CD4-positive, alpha-beta T cell treated with Interleukin-17A for 4 hours (primary cell): ENCODE data around the gene WFDC11.
"Not testable (repeated sequence)": the region's sequence is repeated elsewhere in the genome, so short reads cannot be mapped to it uniquely, and the experiment has no call there.

ENCODE experiments used
- DNase-seq: peaks from one replicate; pipeline ENCODE4 v3.0.0-alpha.2; 2020; ENCODE audit warnings: mixed read lengths

The WFDC11 gene

GRCh38 chr20:45670139-45670538 lies at the start of gene WFDC11:
WFDC11 (minus strand) TSS chr20:45670239; CDS start chr20:45650600, 19,639 bp downstream.
- no peak for DNase-seq

DNA sequence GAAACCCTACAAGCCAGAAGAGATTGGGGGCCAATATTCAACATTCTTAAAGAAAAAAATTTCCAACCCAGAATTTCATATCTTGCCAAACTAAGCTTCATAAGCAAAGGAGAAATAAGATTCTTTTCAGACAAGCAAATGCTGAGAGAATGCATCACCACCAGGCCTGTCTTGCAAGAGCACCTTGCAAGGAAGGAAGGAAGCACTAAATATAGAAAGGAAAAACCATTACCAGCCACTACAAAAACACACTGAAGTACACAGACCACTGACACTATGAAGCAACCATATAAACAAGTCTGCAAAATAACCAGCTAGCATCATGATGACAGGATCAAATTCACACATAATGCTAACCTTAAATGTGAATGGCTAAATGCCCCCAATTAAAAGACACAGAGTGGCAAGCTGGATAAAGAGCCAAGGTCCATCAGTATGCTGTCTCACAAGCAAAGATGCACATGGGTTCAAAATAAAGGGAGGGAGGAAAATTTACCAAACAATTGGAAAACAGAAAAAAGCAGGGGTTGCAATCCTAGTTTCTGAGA lies 46.2 kb upstream of the WFDC11 start:
- not testable (repeated sequence) for DNase-seq

DNA sequence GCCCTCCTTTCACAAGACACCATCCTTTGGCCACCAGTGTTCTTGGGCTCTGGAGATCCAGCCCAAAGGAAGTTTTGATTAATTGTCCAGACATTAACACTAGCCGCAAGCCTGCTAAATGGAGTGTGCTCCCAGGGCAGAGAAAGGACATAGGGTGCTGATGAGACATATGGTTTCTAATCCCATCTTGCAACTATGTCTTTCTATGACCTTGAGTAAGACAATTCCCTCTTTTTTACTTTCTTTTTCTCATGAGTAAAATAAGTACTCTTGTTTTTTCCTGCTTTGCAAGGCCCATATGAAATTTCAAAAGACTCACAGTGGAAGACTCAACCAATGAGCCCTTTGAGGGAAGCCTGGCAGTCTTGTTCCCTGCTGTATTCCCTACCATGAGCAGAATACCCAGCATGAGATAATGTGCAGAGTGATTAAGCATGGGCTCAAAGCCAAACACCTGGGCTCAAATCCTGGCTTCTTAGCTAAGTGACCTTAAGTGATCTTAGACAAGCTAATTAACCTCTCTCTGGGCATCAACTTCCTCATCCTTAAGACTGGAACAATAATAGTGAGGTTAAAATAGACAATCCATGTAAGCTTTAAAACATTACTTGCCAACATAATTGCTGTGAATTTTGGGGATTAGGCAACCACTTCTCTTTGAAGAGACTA lies 35.1 kb upstream of the WFDC11 start, which contains the start of gene WFDC10B:
WFDC10B (minus strand) TSS at position 51 of the 669 bp plus-strand sequence. CDS start 19,027 bp downstream, outside the sequence.
- DNase-seq, result no peak

DNA sequence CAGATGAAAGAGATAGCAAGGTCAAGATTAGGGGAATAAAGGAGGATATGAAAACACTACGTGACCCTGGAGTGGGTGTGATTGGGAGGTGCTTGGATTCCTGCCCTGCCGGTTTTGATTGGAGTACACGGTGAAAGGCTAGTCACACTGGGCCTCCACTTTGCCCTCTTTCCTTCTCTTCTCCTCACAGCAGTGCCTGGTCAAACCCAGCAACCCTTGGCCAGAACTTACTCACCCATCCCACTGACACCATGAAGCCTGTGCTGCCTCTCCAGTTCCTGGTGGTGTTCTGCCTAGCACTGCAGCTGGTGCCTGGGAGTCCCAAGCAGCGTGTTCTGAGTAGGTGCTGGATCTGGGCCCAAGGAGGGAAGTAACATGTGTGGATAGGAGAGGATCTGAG lies 31.8 kb upstream of the WFDC11 start, which contains the start of gene WFDC13:
WFDC13 (plus strand) TSS at position 166 of the 400 bp plus-strand sequence; CDS start at position 252, 86 bp downstream.
- DNase-seq, result no peak

DNA sequence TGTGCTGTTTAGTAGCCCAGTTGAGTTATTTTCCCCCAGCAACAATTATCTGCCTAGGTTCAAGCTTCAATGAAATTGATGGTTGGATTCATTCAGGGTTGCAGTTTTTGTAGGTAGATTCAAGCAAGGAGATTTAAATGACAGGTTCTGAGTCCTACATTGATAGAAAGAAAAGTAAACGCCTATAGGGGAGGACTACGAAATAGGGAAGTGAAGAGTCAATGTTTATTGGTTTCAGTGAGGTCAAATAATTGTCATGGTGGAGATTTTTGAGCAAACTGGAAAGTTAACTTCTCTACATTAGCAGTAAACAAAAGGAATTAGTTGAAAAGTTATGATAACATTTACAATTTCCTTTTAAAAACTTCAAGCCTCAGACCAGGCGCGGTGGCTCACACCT lies 31.1 kb upstream of the WFDC11 start:
- no peak for DNase-seq

DNA sequence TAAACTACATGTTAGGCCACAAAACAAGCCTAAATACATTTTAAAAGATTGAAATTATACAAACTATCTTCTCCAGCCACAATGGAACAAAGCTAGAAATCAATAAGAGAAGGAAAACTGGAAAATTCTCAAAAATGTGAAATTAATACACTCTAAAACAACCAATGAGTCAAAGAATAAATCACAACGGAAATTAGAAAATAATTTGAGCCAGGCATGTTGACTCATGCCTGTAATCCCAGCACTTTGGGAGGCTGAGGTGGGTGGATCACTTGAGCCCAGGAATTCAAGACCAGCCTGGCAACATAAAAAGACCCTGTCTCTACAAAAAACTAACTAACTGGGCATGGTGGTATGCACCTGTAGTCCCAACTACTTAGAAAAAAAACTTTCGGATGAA lies 25.5 kb upstream of the WFDC11 start:
- DNase-seq, result no peak

DNA sequence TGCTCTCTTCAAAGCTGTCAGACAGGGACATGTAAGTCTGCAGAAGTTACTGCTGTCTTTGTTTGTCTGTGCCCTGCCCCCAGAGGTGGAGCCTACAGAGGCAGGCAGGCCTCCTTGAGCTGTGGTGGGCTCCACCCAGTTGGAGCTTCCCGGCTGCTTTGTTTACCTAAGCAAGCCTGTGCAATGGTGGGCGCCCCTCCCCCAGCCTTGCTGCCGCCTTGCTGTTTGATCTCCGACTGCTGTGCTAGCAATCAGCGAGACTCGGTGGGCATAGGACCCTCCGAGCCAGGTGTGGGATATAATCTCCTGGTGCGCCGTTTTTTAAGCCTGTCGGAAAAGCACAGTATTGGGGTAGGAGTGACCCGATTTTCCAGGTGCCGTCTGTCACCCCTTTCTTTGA lies 23.3 kb upstream of the WFDC11 start:
- not testable (repeated sequence) for DNase-seq

DNA sequence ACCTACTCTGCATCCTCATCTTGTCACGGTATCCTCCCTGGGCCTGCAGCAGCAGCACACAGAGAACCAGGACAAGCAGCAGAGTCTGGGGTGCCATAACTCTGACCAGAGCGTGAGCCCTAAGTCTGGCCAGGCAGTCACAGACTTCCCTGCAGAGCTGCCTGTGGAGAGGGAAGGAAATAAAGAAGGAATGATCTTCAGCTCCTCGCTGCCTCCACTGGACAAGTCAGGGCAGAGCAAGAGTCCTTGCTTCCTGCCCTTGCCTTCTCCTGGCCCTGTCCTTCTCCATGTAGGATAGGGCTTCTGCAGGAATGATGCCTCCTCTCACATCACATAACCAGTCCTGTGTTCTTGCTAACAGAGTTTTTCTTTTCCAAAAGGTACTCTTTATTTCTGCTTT lies 15.9 kb upstream of the WFDC11 start:
- DNase-seq, result no peak

DNA sequence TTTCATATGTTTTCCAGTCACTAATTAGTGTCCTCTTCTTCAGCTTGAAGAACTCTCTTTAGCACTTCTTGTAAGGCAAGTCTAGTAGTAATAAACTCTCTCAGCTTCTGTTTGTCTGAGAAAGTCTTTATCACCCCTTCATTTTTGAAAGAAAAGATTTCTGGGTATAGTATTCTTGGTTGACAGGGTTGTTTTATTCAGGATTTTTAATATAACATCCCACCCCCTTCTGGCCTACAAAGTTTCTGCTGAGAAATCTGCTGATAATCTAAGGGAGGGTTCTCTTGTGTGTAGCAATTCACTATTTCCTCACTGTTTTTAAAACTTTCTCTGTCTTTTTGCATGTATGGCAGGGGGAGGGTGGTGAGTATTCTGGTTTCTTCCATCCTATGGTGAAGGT lies 9.6 kb upstream of the WFDC11 start:
- DNase-seq, result no peak

DNA sequence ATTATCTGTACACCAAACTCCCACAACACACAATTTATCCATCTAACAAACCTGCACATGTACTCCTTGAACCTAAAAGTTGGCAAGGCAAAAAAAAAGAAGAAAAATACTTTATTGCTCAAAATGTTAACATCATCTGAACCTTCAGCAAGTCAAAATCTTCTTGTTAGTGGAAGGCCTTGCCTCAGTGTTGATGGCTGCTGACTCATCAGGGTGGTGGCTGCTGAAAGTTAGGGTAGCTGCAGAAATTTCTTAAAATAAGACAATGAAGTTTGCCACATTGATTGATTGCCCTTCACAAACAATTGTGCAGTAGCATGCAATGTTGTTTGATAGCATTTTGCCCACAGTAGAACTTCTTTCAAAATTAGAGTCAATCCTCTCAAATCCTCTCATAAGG lies 2.7 kb upstream of the WFDC11 start:
- no peak for DNase-seq

- DNase-seq, result not testable (repeated sequence)
Observed at GRCh38 chr20:45657038-45657437, 13.0 kb downstream of the WFDC11 start.

- DNase-seq, result not testable (repeated sequence)
Observed at GRCh38 chr20:45651726-45652125, 18.3 kb downstream of the WFDC11 start.

GRCh38 chr20:45649312-45649863 lies 20.7 kb downstream of the WFDC11 start:
- no peak for DNase-seq

- no peak for DNase-seq
Observed at GRCh38 chr20:45647441-45648050, 22.5 kb downstream of the WFDC11 start.

DNA sequence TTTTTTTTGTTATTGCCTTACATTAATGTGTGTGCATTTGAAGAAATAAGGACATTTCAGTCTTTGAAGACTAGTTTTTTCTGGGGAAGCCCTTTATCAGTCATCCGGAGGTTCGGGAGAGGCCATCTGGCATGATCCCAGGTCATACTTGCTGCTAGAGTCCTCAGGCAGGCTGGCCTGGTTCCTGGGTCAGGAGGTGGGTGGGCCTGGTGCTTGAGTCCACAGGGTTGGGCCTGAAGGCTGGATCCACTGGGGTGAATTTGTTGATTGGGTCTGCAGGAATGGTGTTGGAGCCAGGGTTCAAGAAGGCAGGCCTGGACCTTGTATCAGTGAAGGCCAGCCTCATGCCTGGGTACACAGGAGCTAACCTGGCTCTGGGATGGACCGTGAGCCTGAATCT lies 23.2 kb downstream of the WFDC11 start:
- DNase-seq, result no peak

- DNase-seq, result not testable (repeated sequence)
Observed at GRCh38 chr20:45645869-45646268, 24.2 kb downstream of the WFDC11 start.

DNA sequence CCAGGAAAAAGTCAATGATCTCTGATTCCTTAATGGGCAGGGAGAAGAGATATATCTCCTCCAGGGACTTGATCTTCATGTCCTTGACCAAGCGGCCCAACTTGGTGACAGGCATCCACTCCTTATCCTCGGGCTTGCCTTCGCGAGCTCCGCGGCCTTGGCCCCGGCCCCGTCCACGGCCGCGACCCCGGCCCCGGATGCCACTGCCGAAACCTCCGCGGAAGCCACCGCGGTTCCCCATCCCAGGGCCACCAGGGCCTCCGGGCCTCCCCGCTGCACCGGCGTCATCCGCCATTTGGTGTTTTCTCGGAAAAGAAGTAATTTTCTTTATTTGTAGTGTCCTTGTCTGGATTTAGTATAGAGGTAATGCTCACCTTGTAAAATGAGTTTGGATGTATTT lies 29.0 kb downstream of the WFDC11 start:
- not testable (repeated sequence) for DNase-seq

- no peak for DNase-seq
Observed at GRCh38 chr20:45639687-45640086, 30.4 kb downstream of the WFDC11 start.

- no peak for DNase-seq
Observed at GRCh38 chr20:45636513-45636912, 33.5 kb downstream of the WFDC11 start.

DNA sequence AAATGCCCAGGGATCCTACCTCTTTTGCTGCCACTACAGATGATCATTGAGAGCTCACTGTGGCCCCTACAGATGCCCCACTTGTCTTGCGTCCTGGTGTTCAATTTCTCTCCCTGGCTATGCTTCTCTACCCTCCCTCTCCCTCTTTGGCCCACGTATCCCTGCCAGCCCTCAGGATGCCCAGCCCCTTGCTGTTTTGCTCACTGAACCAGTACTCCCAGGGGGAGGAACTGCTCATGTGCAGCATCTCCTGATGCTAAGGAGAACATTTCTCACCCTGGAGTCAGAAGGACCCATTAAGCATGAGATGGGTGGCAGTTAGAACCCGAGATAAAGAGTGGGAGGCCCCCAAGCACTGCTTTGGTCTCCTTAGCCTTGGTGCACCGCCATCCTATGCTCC lies 38.9 kb downstream of the WFDC11 start, which contains the start of gene WFDC9:
WFDC9 (minus strand) TSS at position 101 of the 400 bp plus-strand sequence. CDS start 21,103 bp downstream, outside the sequence.
- no peak for DNase-seq

GRCh38 chr20:45630371-45630770 lies 39.7 kb downstream of the WFDC11 start:
- no peak for DNase-seq

- DNase-seq, result peak; percentile 17
Observed at GRCh38 chr20:45629496-45630100, 40.4 kb downstream of the WFDC11 start, which contains the start of gene WFDC10A. WFDC10A (plus strand) TSS chr20:45629739; CDS start chr20:45629814, 75 bp downstream.

DNA sequence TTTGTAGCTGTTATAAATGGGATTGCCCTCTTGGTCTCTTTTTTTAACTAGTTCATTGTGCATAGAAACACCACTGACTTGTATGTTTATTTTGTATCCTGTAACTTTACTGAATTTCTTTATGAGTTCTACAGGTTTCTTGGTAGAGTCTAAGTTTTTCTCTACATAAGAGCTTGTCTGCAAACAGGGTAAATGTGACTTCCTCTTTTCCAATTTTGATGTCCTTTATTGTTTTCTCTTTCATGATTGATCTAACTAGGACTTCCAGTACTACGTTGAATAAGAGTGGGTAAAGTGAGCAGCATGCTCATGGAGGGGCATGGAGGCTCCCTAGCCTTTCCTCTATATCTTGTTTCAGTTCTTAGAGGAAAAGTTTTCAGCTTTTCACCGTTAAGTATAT lies 43.5 kb downstream of the WFDC11 start:
- DNase-seq, result no peak
